GM12891 (cell line): Measurements from ENCODE around the gene NUTM2E. TPM values are rescaled to one million over a fixed set of nuclear protein-coding genes. Genes with fewer than 3 reads are reported as not detected.
"Not testable (repeated sequence)": the region's sequence is repeated elsewhere in the genome, so short reads cannot be mapped to it uniquely, and the experiment has no call there.

Source experiments
- DNase-seq: peaks from one replicate; pipeline ENCODE4 v3.0.0; 2011; ENCODE audit warnings: low spot score; ENCODE audit not compliant: insufficient read length
- FAIRE-seq: peaks from 2 replicates; lab custom pipeline; 2011; peaks lifted over from hg19 to GRCh38; lab: Jason Lieb, UNC
- polyA plus RNA-seq: library from polyadenylated mRNA; unstranded; fragments of >200 nt; gene quantifications from one replicate; pipeline ENCODE4 v1.2.1, GENCODE V29; 2012; ENCODE audit warnings: low read depth, missing spikeins, inconsistent platforms; ENCODE audit not compliant: missing spikeins

Gene NUTM2E, protein sequence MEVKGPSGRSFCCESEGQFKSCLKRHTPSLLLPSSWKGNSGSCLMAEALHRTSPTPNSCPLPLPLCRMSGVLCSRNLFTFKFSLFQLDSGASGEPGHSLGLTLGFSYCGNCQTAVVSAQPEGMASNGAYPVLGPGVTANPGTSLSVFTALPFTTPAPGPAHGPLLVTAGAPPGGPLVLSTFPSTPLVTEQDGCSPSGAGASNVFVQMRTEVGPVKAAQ (N-terminal part only)
- 0.04 TPM for polyA plus RNA-seq

DNA sequence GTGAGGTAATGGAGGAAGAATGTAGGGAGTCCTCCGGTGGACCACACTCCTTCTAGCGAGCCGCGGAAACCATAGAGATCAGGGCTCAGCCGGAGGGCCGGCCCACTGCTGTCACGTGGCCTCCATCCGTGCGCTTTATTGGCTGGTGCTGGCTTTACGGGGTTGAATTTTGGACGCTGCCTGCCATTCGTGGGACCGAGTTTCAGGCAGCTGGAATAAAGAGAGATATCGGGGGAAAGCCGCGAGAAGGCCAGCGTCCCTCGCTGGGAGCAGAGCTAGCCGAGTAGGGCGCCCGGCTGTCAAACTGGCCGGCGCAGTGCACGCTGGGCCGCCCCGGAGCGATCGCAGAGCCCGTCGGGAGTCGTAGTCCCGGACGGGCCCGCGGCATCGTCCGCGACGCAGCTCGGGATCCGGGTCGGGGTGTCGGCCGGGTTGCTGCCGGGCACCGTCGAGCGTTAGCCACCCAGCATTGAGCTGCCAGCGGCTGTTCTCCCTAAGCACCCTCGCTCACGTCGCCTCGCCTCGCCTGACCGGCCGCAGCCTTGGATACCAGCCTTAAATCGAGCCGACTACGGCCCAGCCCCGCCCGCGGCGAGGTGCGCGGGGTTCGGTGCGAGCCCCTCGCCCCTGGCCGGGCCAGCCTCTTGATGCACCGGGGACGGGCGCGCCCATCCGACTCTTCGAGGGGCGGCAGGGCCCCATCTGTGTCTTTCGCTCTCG is at the start of gene NUTM2E:
TSS of gene NUTM2E (plus strand) at position 244 of the 720 bp plus-strand sequence. CDS start 15,002 bp downstream, outside the sequence.
- peak; percentile 14 for DNase-seq
- not testable (repeated sequence) for FAIRE-seq

DNA sequence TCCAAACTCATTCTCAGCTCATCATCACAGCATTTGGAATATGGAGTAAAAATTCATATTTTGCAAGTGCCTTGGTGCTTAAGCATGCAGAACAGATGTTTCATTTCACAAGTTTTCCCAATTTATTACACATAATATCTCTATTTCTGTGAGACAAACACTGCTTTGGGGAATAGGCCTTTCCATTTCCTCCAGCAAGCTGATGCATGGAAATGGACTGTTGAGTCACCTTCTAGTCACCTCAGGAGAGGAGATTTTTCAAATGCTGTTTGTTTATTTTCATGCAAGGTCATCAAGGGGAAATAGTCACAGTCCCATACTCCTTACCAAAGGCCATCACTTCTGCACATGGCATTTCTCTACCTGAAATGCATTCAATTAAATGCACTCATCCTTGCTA is 48.5 kb upstream of the NUTM2E start:
- not testable (repeated sequence) for FAIRE-seq

DNA sequence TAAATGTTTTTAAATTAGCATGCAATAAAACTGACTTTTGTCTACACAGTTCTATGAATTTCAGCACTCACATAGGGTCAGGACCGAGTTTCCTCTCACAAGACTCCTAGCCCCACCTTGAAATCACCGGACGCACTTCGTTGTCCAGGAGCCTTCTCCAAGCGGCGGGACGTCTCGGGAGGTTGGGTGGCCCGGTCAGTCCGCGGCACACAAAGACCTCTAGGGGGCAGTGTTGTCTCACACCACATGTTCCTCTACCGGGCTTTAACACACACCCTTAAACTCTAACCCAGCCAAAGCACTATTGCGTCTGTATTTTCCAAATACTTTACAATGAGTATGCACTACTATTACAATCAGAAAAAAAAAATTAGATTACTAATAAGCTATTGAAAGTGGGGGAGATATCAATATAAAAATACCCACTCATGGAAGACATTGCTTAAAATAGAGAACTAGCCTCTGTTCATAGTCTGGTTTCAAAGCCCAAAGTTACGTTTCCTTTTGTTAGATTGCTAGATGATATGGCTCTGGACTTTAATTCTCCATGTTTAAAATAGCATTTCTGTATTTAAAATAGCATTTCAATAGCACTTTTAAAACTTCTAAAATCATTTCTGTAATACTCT is 47.1 kb upstream of the NUTM2E start:
- FAIRE-seq, DNase-seq: not testable (repeated sequence)

More for the DNA sequence above, 48.5 kb upstream of the NUTM2E start:
- not testable (repeated sequence) for DNase-seq

DNA sequence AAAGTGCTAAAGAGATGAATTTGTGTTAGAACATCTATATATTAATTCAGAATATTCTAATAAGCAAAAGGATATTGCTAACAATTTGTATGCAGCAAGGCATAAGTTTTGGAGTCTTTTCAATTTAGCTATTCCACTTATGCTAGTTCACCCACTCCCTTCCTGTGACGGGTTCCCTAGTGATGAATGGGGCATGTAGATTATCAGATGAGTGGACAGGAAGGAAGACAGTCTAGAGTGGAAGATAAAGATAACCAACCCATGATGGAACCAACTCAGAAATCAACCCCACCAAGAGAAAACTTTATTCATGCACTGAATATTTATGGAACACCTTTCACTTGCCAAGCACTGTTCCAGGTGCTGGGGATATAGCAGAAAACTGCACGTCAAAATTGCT is 46.5 kb upstream of the NUTM2E start:
- DNase-seq: not testable (repeated sequence)

DNA sequence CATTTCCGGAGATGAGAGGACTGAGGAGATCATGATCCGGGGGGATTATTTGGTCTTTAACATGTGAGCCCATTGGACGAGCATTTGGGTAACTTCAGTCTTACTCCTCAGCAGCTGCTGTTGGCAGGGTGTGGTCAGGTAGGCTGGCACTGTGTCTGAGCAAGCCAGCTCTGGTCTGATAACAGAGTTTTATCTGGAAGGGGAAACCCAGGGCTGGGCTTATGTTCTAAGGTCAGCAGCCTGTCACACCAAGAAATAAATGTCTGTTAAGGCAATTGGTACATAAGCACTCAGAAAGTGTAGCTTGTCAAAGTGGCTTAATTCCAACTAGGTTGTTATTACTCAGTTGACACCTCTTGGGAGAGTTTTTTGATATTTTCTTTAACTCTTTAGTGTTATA is 45.0 kb upstream of the NUTM2E start:
- not testable (repeated sequence) for FAIRE-seq, DNase-seq

More for the DNA sequence above, 46.5 kb upstream of the NUTM2E start:
- not testable (repeated sequence) for FAIRE-seq

DNA sequence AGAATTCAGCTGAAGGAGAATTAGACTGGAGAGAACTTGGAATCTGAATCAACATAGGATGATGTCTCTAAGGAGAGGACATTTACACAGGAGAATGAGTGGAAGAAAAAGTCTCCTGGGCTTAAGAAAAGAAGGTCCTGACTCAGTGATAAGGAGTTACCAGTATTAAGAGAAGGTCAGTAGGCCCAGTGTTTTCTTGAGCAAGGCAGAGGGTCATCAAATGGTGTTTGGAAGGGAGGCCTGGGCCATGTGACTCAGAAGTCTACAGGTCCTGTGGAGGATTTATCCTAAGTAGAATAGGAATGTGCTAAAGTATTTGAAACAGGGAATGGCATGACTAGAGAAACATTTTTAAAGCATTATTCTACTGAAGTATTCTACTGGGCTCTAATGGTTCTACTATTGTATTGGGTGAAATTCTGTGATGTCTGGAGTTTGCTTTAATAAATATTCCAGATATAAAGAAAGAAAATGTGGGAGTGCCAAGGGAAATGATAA is 39.0 kb upstream of the NUTM2E start:
- not testable (repeated sequence) for DNase-seq, FAIRE-seq

DNA sequence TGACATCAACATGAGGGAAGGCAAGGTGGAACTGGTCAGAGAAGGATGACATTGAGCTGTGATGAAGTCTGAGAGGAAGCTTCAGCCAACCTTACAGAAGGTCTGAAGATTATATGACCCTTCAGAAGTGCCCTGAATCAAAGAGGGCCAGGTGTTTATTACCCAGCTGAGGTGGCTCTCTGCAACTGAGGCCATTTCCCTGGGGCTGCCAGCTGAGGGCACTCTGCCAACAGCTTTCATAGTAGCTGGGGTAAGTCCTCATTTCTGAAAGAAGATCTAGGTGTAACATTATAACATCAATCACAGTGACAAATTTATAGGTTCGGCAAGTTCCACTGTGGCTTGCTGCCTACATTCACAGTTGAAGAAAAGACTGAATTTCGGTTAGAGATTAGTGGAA is 37.2 kb upstream of the NUTM2E start:
- FAIRE-seq: peak; percentile 61
- not testable (repeated sequence) for DNase-seq

DNA sequence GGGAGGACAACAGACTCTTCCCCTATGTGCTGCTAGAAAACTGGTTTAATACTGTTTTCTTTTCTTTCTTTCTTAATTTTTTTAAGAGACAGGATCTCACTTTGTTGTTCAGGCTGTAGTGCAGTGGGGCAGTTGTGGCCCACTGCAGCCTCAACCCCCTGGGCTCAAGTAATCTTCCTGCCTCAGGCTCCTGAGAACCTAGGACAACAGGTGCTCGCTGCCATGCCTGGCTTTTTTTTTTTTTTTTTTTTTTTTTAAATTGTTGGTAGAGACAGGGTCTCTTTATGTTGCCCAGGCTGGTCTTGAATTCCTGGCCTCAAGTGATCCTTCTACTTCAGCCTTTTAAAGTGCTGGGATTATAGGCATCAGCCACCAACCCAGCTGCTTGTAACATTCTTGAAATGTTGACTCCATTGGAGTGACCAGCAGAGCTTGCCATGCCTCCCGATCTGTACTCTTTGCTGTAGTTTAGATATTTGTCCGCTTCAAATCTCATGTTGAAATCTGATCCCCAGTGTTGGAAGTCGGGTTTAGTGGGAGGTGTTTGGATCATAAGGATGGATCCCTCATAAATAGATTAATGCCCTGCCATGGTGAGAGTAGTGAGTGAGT is 34.5 kb upstream of the NUTM2E start:
- not testable (repeated sequence) for DNase-seq, FAIRE-seq

DNA sequence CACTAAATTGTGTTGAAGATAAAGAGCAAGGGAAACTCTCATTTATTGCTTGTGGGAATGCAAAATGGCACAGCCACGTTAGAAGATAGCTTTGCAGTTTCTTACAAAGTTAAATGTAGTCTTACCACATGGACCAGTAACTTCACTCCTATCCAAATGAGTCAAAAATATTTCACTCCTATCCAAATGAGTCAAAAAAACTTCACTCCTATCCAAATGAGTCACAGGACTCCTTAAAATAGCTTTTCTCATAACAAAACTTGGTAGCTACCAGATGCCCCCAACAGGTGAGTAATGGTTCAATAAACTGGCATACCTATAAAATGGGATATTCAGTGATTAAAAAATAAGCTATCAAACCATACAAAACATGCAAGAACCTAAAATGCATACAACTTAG is 27.2 kb upstream of the NUTM2E start:
- FAIRE-seq, DNase-seq: not testable (repeated sequence)

DNA sequence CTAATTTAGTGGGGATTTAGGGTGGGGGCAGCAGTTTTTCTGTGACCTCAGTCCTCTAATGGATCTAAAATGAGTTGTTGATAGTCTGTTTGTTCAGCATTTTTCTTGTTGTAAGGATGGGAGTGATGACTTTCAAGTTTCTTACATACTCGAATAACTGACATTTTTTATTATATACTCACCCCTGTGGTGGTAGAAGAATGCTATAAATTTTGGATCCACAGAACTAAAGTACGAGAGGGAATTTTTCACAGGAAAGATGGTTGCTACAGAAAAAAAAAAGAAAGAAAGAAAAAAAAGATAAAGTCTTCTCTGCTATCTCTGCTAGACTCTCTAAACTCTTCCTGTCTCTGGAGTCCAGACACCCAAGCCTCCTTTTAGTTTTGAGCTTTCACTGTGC is 20.7 kb upstream of the NUTM2E start:
- not testable (repeated sequence) for FAIRE-seq, DNase-seq

DNA sequence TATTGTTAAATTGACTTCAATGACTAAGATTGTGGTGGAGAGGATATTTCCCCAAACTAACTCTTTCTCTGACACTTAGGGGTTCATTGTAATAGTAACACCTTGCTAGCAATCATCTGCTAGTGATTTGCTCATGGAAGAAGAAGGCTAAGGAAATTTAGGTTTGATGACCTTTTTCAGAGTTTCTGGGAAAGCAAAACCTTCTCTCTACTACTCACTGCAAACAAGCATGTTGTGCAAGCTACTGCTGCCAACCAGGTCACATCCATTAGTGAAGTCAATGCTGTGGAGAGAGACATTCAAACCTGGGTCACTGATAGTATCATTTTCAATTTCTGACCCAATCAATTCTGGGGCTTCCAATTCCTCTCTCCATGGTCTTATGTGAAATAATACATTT is 14.6 kb upstream of the NUTM2E start:
- not testable (repeated sequence) for DNase-seq, FAIRE-seq

DNA sequence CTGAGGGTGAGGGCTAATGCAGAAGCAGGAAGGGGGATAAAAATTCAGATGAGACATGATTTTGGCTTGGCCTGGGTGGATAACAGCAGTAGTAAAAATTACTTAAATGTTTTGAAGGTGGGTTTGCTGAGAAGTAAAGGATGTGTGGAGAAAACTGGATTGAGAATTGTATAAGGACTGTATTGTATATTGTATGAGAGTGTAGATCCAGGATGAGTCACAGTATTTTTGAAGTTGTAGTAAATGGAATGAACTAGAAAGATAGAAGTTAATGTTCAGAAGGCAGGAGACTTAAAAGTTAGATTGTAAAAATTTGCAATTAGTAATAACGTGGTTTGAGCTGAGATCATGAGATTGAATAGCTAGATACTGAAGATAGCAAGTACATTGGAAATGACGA is 10.2 kb upstream of the NUTM2E start:
- FAIRE-seq, DNase-seq: not testable (repeated sequence)

DNA sequence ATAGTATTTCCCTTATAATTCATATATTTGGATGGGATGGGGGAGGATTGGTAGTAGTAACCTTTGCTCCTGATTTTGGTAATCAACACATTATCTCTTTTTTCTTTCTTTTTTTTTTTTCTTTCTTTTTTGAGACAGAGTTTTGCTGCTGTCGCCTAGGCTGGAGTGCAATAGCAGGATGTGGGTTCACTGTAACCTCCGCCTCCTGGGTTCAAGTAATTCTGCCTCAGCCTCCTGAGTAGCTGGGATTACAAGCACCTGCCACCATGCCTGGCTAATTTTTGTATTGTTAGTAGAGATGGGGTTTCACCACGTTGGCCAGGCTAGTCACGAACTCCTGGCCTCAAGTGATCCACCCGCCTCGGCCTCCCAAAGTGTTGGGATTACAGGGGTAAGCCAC is 3.2 kb upstream of the NUTM2E start:
- DNase-seq, FAIRE-seq: not testable (repeated sequence)

DNA sequence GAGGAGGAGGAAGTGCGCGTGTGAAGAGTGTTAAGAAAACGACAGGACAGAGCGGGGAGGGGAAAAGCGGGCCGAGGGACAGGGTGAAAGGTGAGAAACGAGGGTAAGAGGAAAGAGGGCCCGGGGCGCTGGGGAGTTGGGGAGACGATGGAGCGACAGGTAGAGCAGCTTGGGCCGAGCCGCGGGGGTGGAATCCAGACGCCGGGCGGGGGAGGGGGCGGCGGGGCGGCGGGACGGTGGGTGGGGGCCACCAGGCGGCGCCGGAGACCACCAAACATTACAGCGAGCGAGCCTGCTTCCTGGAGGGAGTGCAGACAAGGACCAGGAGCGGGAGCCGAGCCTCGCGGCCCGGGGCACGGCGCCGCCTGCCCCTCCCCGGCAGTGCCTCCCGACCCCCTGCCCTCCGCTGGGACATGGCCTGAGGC is 940 bp upstream of the NUTM2E start:
- FAIRE-seq, DNase-seq: not testable (repeated sequence)

DNA sequence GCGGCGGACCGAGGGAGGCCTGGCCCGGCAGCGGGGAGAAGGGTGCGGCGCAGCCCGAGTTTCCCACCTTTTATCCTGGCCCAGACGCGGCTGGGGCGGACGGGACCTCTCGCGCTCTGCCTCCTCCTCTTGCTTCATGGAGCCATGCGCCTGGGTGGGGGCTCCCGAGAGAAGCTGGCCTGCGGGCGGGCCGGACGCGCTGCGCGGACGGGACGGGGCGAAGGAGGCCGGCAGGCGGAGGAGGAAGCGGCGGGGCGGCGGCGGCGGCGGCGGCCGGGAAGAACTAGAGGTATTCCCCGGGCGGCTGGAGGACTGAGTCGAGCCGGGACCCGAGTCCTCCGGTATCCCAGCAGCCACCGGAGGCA is 426 bp upstream of the NUTM2E start:
- FAIRE-seq, DNase-seq: not testable (repeated sequence)

DNA sequence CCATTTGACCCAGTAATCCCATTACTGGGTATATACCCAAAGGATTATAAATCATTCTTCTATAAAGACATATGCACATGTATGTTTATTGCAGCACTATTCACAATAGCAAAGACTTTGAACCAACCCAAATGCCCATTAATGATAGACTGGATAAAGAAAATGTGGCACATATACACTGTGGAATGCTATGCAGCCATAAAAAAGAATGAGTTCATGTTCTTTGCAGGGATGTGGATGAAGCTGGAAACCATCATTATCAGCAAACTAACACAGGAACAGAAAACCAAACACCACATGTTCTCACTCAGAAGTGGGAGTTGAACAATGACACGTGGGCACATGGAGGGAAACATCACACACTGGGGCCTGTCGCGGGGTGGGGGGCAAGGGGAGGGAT is 7.3 kb downstream of the NUTM2E start:
- not testable (repeated sequence) for FAIRE-seq

DNA sequence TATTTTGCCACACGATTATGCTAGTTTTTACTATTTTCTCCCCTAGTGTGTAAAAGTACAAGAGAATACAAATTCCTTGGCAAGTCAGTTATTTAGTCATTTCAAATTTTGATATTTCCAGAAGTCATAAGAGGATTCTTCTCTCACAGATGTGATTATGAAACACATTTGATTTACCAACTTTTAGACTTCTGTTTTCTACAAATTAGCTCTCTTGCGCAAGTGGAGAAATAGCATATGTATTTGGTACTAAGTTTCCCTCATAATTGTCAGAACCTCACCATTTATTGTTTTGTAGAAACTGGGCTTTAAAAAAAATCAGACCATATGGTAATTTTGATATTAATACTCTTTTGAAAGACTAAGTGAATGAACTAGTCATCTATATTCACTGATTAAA is 9.4 kb downstream of the NUTM2E start:
- not testable (repeated sequence) for FAIRE-seq

More for the DNA sequence above, 7.3 kb downstream of the NUTM2E start:
- not testable (repeated sequence) for DNase-seq

DNA sequence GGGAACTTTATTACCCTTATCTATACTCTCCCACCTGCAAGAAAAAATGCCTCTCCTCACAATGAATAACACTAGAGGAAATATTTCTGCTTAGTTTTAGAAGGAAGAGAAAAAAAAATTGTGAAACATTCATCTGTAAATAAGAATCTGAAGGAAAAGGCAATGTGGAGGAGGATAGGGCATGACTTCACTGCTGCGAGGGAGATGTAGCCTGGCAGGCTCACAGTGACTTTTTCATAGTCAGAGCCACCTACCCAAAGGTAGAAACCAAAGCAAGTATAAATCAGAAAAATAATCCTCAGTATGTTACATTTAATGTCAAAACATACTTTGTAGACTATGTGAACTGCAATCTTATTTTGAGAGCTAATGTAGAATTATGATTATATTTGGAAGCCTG is 10.4 kb downstream of the NUTM2E start:
- FAIRE-seq, DNase-seq: not testable (repeated sequence)

More for the DNA sequence above, 9.4 kb downstream of the NUTM2E start:
- DNase-seq: not testable (repeated sequence)

DNA sequence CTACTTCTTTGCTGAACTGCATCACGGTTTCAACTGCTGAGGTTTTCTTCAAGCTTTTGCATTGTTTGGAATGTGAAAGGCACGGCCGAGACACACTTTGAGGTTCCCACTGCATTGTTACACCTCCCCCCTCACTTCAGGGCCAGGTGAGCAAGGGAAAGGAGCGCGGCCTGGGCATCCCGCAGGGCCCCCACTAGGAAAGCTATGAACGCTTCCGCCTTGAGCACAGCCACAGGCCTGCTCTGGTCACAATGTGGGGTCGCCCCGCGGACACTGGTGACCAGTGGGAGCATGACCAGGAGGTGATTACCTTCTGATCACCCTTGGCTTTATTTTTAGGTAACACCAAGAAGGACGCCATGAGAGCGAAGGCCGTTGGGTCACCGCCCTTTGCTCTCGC is 11.9 kb downstream of the NUTM2E start:
- not testable (repeated sequence) for FAIRE-seq, DNase-seq
